ENCODE measurements around the gene ZNF136.

- TF ChIP-seq, protein P1, sequence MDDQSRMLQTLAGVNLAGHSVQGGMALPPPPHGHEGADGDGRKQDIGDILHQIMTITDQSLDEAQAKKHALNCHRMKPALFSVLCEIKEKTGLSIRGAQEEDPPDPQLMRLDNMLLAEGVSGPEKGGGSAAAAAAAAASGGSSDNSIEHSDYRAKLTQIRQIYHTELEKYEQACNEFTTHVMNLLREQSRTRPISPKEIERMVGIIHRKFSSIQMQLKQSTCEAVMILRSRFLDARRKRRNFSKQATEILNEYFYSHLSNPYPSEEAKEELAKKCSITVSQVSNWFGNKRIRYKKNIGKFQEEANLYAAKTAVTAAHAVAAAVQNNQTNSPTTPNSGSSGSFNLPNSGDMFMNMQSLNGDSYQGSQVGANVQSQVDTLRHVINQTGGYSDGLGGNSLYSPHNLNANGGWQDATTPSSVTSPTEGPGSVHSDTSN (IDR thresholded peaks at IDR 0.05; ENCODE audit: insufficient replicate concordance, low read depth, low read length) = no peak
- TF ChIP-seq CTCF (IDR thresholded peaks at IDR 0.05 in 2 of 3, conservative IDR thresholded peaks at IDR 0.05 in 1 of 3; ENCODE audit: control insufficient read depth in 2 of 3, extremely low read depth in 1 of 3, insufficient read depth in 1 of 3, low read depth in 3 of 3, low read length in 3 of 3) (no peak), EED (IDR thresholded peaks at IDR 0.05; ENCODE audit: low read depth) (no peak), POLR2A (IDR thresholded peaks at IDR 0.05; ENCODE audit: low read depth, low read length) (no peak), SP1 (IDR thresholded peaks at IDR 0.05; ENCODE audit: low read depth, low read length) (no peak), RCOR1 (conservative IDR thresholded peaks at IDR 0.05; ENCODE audit: low read depth, low read length) (no peak), ZBTB33 (IDR thresholded peaks at IDR 0.05) (no peak), POLR2AphosphoS5 (IDR thresholded peaks at IDR 0.05; ENCODE audit: low read length) (no peak), STAT3 (IDR thresholded peaks at IDR 0.05; ENCODE audit: low read depth, low read length) (no peak)
Measured at GRCh38 chr19:12162513-12162881, 399 bp upstream of the ZNF136 start.
